IMR-90 (cell line): ENCODE results near the gene FA2H. TPM values are rescaled to one million over a fixed set of nuclear protein-coding genes. Genes with fewer than 3 reads are reported as not detected.

Source experiments
- ATAC-seq: fragments of 200-7000 bp; cut with Tn5 transposase; 2 replicates; pipeline ENCODE4 v1.9.1; 2020; ENCODE audit warnings: low read depth, mild to moderate bottlenecking, moderate library complexity
- BruUV-seq: library from RNA; stranded (reverse); fragments of 400-500 nt; replicated peaks from 2 replicates; lab custom pipeline; 2021; lab: Mats Ljungman, UMichigan
- CTCF ChIA-PET: fragments of 300-600 bp; formaldehyde crosslinking; extraction: SDS; loops from one replicate; lab custom pipeline; 2021; ENCODE audit warnings: antibody characterized with exemption; lab: Yijun Ruan, JAX
- POLR2A ChIA-PET: fragments of 300-600 bp; sonication (Branson Sonifier 250); formaldehyde crosslinking; loops from one replicate; lab custom pipeline; 2022; ENCODE audit warnings: antibody characterized with exemption; ENCODE audit not compliant: unreplicated experiment; lab: Charles Lee
- DNase-seq: peaks from one replicate; pipeline ENCODE4 v3.0.0; 2013
- H2AFZ ChIP-seq: replicated peaks from 2 replicates; pipeline ENCODE3; 2013; ENCODE audit warnings: low read length, mild to moderate bottlenecking; ENCODE audit not compliant: poor library complexity
- H2AK5ac ChIP-seq: 2 replicates; pipeline ENCODE4 v1.6.1; 2013; ENCODE audit warnings: low read depth, low read length, inconsistent platforms
- H2AK9ac ChIP-seq: replicated peaks from 2 replicates; pipeline ENCODE3; 2013; ENCODE audit warnings: mild to moderate bottlenecking, low read depth, low read length, moderate library complexity; ENCODE audit not compliant: poor library complexity
- H2BK120ac ChIP-seq: 2 replicates; pipeline ENCODE4 v1.6.1; 2013; ENCODE audit warnings: low read depth, low read length, inconsistent platforms
- H2BK15ac ChIP-seq: 3 replicates; pipeline ENCODE4 v1.6.1; 2013; ENCODE audit warnings: low read depth, low read length, inconsistent platforms
- H2BK20ac ChIP-seq: 2 replicates; pipeline ENCODE4 v1.6.1; 2013; ENCODE audit warnings: low read depth, mild to moderate bottlenecking, inconsistent platforms, low read length, moderate library complexity
- H2BK5ac ChIP-seq: 2 replicates; pipeline ENCODE4 v1.6.1; 2013; ENCODE audit warnings: mild to moderate bottlenecking, low read depth, low read length, inconsistent platforms; ENCODE audit not compliant: poor library complexity, severe bottlenecking
- H3K14ac ChIP-seq: replicated peaks from 2 replicates; pipeline ENCODE4 v1.6.1; 2013; ENCODE audit warnings: low read depth, low read length, inconsistent platforms
- H3K18ac ChIP-seq: 2 replicates; pipeline ENCODE4 v1.6.1; 2013; ENCODE audit warnings: low read depth, low read length, control low read depth
- H3K23ac ChIP-seq: 2 replicates; pipeline ENCODE4 v1.6.1; 2013; ENCODE audit warnings: low read depth, low read length, inconsistent platforms
- H3K27ac ChIP-seq: 2 replicates; pipeline ENCODE4 v1.5.1; 2013; ENCODE audit warnings: mild to moderate bottlenecking, control low read depth, low read length; ENCODE audit not compliant: insufficient read depth
- H3K27me3 ChIP-seq: 2 replicates; pipeline ENCODE4 v1.6.1; 2013; ENCODE audit warnings: low read length; ENCODE audit not compliant: control insufficient read depth, insufficient read depth
- H3K36me3 ChIP-seq: 2 replicates; pipeline ENCODE4 v1.6.1; 2013; ENCODE audit warnings: low read length, mixed read lengths; ENCODE audit not compliant: control insufficient read depth, insufficient read depth
- H3K4ac ChIP-seq: 2 replicates; pipeline ENCODE4 v1.6.1; 2013; ENCODE audit warnings: low read depth, low read length, inconsistent platforms
- H3K4me1 ChIP-seq: 2 replicates; pipeline ENCODE4 v1.6.1; 2013; ENCODE audit warnings: low read length, mixed read lengths; ENCODE audit not compliant: control insufficient read depth, insufficient read depth
- H3K4me2 ChIP-seq: 2 replicates; pipeline ENCODE4 v1.6.1; 2013; ENCODE audit warnings: low read depth, mild to moderate bottlenecking, control low read depth, low read length, moderate library complexity
- H3K4me3 ChIP-seq: 2 replicates; pipeline ENCODE4 v1.5.1; 2013; ENCODE audit warnings: low read depth, mild to moderate bottlenecking, control low read depth, low read length, moderate library complexity; ENCODE audit not compliant: insufficient read depth
- H3K56ac ChIP-seq: 2 replicates; pipeline ENCODE4 v1.6.1; 2013; ENCODE audit warnings: low read length, inconsistent platforms; ENCODE audit not compliant: insufficient read depth; ENCODE audit errors: extremely low read depth
- H3K79me1 ChIP-seq, 2 experiments: 2 replicates each; pipeline ENCODE4 v1.6.1; 2013; ENCODE audit warnings: low read length in 2 of 2, inconsistent platforms in 1 of 2, low read depth in 1 of 2
- H3K9ac ChIP-seq: 2 replicates; pipeline ENCODE4 v1.6.1; 2013; ENCODE audit warnings: low read depth, low read length, control low read depth
- H3K9me1 ChIP-seq: 2 replicates; pipeline ENCODE4 v1.6.1; 2013; ENCODE audit warnings: low read length, inconsistent platforms; ENCODE audit not compliant: insufficient read depth
- H3K9me3 ChIP-seq: 2 replicates; pipeline ENCODE4 v1.6.1; 2013; ENCODE audit warnings: low read length; ENCODE audit not compliant: control insufficient read depth, insufficient read depth
- H4K20me1 ChIP-seq: 2 replicates; pipeline ENCODE4 v1.6.1; 2013; ENCODE audit warnings: low read length, inconsistent platforms; ENCODE audit not compliant: insufficient read depth
- H4K5ac ChIP-seq: 2 replicates; pipeline ENCODE4 v1.6.1; 2013; ENCODE audit warnings: mild to moderate bottlenecking, low read depth, low read length, control low read depth
- H4K8ac ChIP-seq, 2 experiments: 2 replicates each; pipeline ENCODE4 v1.6.1; 2013; ENCODE audit warnings: low read depth in 2 of 2, low read length in 2 of 2, control low read depth in 1 of 2, inconsistent platforms in 1 of 2
- H4K91ac ChIP-seq: 2 replicates; pipeline ENCODE4 v1.6.1; 2013; ENCODE audit warnings: low read depth, low read length, inconsistent platforms; ENCODE audit not compliant: insufficient read depth
- BHLHE40 ChIP-seq: fragments of 150-350 bp; IDR thresholded peaks from 2 replicates; pipeline ENCODE4 v1.6.1; 2016; ENCODE audit warnings: mild to moderate bottlenecking, low read depth, low read length
- CEBPB ChIP-seq: IDR thresholded peaks from 2 replicates; pipeline ENCODE4 v1.6.1; 2012; ENCODE audit warnings: low read depth, low read length, improper control_type of control experiment
- CHD1 ChIP-seq: IDR thresholded peaks from 2 replicates; pipeline ENCODE4 v1.6.1; 2012; ENCODE audit warnings: low read depth, low read length, improper control_type of control experiment
- CTCF ChIP-seq: conservative IDR thresholded peaks from 2 replicates; pipeline ENCODE4 v1.5.1; 2012; ENCODE audit warnings: mild to moderate bottlenecking, low read depth, low read length, improper control_type of control experiment
- ELK1 ChIP-seq: fragments of 150-350 bp; IDR thresholded peaks from 2 replicates; pipeline ENCODE4 v1.6.1; 2016; ENCODE audit warnings: low read depth, mild to moderate bottlenecking, low read length, moderate library complexity, borderline replicate concordance
- FOS ChIP-seq: fragments of 150-350 bp; IDR thresholded peaks from 2 replicates; pipeline ENCODE4 v1.6.1; 2016; ENCODE audit warnings: low read depth, low read length
- MAFK ChIP-seq: IDR thresholded peaks from 2 replicates; pipeline ENCODE4 v1.6.1; 2012; ENCODE audit warnings: low read depth, low read length, improper control_type of control experiment
- MAZ ChIP-seq: IDR thresholded peaks from 2 replicates; pipeline ENCODE4 v1.6.1; 2012; ENCODE audit warnings: low read depth, mild to moderate bottlenecking, low read length, improper control_type of control experiment, moderate library complexity, borderline replicate concordance
- MXI1 ChIP-seq: IDR thresholded peaks from 2 replicates; pipeline ENCODE4 v1.6.1; 2012; ENCODE audit warnings: low read depth, mild to moderate bottlenecking, low read length, moderate library complexity, borderline replicate concordance
- NFE2L2 ChIP-seq: fragments of 150-350 bp; IDR thresholded peaks from 2 replicates; pipeline ENCODE4 v1.6.1; 2016; ENCODE audit warnings: low read depth, mild to moderate bottlenecking, low read length
- POLR2A ChIP-seq: IDR thresholded peaks from 2 replicates; pipeline ENCODE4 v1.6.1; 2012; ENCODE audit warnings: mild to moderate bottlenecking, low read depth, low read length
- RAD21 ChIP-seq: IDR thresholded peaks from 2 replicates; pipeline ENCODE4 v1.6.1; 2012; ENCODE audit warnings: low read length, improper control_type of control experiment
- RCOR1 ChIP-seq: IDR thresholded peaks from 2 replicates; pipeline ENCODE4 v1.6.1; 2012; ENCODE audit warnings: mild to moderate bottlenecking, low read length, improper control_type of control experiment; ENCODE audit not compliant: insufficient replicate concordance
- RFX5 ChIP-seq: IDR thresholded peaks from 2 replicates; pipeline ENCODE4 v1.8.0; 2012; ENCODE audit warnings: low read depth, mild to moderate bottlenecking, low read length, moderate library complexity
- SMC3 ChIP-seq: fragments of 150-350 bp; IDR thresholded peaks from 2 replicates; pipeline ENCODE4 v1.6.1; 2016; ENCODE audit warnings: low read depth, mild to moderate bottlenecking, antibody characterized with exemption, low read length, moderate library complexity
- WGBS, 2 experiments: methylation state at CpG; one replicate each; pipeline versions ENCODE4 v1.1.5 to v1.1.7; 2013; ENCODE audit warnings: missing lambda C conversion rate in 2 of 2; ENCODE audit not compliant: insufficient read length in 1 of 2; ENCODE audit errors: extremely low coverage in 2 of 2; 5-methylcytosine and 5-hydroxymethylcytosine counted together
- dilution Hi-C: fragments of 300-500 bp; cut with HindIII; formaldehyde crosslinking; loops from one replicate; pipeline ENCODE4 v1.14.3; 2018; ENCODE audit warnings: low sequenced_read_pairs; ENCODE audit not compliant: unreplicated experiment
- in situ Hi-C: fragments of 300-500 bp; cut with MboI; formaldehyde crosslinking; loops from 3 replicates; pipeline ENCODE4 v1.14.3; 2019; ENCODE audit warnings: low sequenced_read_pairs, inconsistent platforms, mixed read lengths
- intact Hi-C: fragments of 100-400 bp; cut with micrococcal nuclease; formaldehyde crosslinking; loops from 2 replicates; pipeline ENCODE4 v1.10.0; 2022
- polyA plus RNA-seq, 3 experiments: library from polyadenylated mRNA; depleted of rRNA; stranded (reverse); fragments of >200 nt; gene quantifications; 2 replicates each; pipeline ENCODE4 v1.2.3, GENCODE V29; 2012; ENCODE audit warnings: low replicate concordance in 1 of 3
- total RNA-seq: library from RNA; depleted of rRNA; stranded (reverse); fragments of >200 nt; gene quantifications from 2 replicates; pipeline ENCODE4 v1.2.3, GENCODE V29; 2012
- TF ChIP-seq, protein P1 (sequence below): fragments of 150-350 bp; IDR thresholded peaks from 2 replicates; pipeline ENCODE4 v1.6.1; 2017; ENCODE audit warnings: mild to moderate bottlenecking, antibody characterized with exemption, low read length, low read depth

FA2H gene
- total and polyA plus RNA-seq, 2 of the 4 experiments (the other 2 are of a cell fraction), result not detected

DNA sequence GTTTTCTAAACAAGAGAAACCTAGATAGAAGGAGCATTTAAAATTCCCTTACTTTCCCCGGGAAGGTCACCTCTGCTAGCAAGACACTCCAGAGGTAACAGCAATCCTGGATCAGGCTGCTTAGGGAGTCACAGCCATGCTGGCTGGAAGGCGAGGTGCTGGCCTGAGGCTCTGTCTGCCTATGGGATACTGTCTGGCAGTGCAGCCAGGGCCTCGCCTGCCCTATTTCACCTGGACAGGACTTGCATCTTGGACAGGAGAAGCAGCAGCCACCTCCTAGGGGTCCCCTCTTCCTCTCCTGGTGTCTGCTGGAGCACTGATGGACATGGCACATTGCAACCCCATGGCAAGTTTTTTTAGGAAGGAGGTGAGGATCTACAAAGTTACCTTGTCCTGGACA, 15.1 kb downstream of the FA2H start:
- Histone ChIP-seq H3K9ac (no peak overlapping the region), H3K56ac (no peak overlapping the region)
- BruUV-seq, result no TSS peak

More for the DNA sequence above, 15.1 kb downstream of the FA2H start:
- no peak overlapping the region for H2AK9ac ChIP-seq
- no peak overlapping the region for H3K4me2 ChIP-seq
- no peak overlapping the region for H4K5ac ChIP-seq
- no peak overlapping the region for H3K4ac ChIP-seq
- no peak overlapping the region for H2BK120ac ChIP-seq
- H4K20me1 ChIP-seq, result no peaks in the 10 kb centered on the region
- no peak overlapping the region for H3K4me3 ChIP-seq
- H2BK20ac ChIP-seq, result no peak overlapping the region
- WGBS, 2 experiments, result no CpG with 5 or more reads among the region's 3 CpGs
- no peak overlapping the region for H2AFZ ChIP-seq
- H3K9me3 ChIP-seq, result no peaks in the 10 kb centered on the region
- H3K27me3 ChIP-seq, result peaks cover 7% of the 10 kb centered on the region
- no peak overlapping the region for H2BK5ac ChIP-seq
- H3K36me3 ChIP-seq, result no peaks in the 10 kb centered on the region
- no peak overlapping the region for H3K18ac ChIP-seq
- ChIA-PET POLR2A (no interaction called here), CTCF (no interaction called here)
- H3K79me1 ChIP-seq, result no peaks in the 10 kb centered on the region
- no peak overlapping the region for H2BK15ac ChIP-seq
- no peaks in the 10 kb centered on the region for H3K4me1 ChIP-seq
- H3K27ac ChIP-seq, result no peak overlapping the region
- ATAC-seq (no peak), DNase-seq (no peak)
- H3K14ac ChIP-seq, result no peak overlapping the region
- dilution Hi-C loops, result no loop called here
- in situ Hi-C loops, result no loop called here
- H2AK5ac ChIP-seq, result no peak overlapping the region; the same call in 1 of the 2 replicates
- intact Hi-C loops, result no loop called here
- no peak for TF ChIP-seq RCOR1
- TF ChIP-seq RFX5, result no peak
- TF ChIP-seq CEBPB, result no peak
- no peak for TF ChIP-seq MAZ
- TF ChIP-seq, protein P1, sequence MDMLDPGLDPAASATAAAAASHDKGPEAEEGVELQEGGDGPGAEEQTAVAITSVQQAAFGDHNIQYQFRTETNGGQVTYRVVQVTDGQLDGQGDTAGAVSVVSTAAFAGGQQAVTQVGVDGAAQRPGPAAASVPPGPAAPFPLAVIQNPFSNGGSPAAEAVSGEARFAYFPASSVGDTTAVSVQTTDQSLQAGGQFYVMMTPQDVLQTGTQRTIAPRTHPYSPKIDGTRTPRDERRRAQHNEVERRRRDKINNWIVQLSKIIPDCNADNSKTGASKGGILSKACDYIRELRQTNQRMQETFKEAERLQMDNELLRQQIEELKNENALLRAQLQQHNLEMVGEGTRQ, result no peak
- no peak for TF ChIP-seq SMC3
- TF ChIP-seq CHD1, result no peak
- TF ChIP-seq BHLHE40, result no peak
- TF ChIP-seq CTCF, result no peak
- no peak for TF ChIP-seq FOS
- TF ChIP-seq POLR2A, result no peak
- TF ChIP-seq RAD21, result no peak
- no peak for TF ChIP-seq MXI1
- no peak for TF ChIP-seq NFE2L2
- TF ChIP-seq ELK1, result no peak
- TF ChIP-seq MAFK, result no peak
- H3K9me1 ChIP-seq, result no peaks in the 10 kb centered on the region
- H3K23ac ChIP-seq, result no peak overlapping the region
- H4K8ac ChIP-seq, result no peak overlapping the region
- H4K91ac ChIP-seq, result no peak overlapping the region
